Muscle of leg (tissue), 11 donors: Measurements from ENCODE around the gene GARIN1A. TPM values are rescaled to one million over a fixed set of nuclear protein-coding genes. Genes with fewer than 3 reads are reported as not detected.
"Not testable (repeated sequence)": the region's sequence is repeated elsewhere in the genome, so short reads cannot be mapped to it uniquely, and the experiment has no call there.

Experiments
- DNase-seq: peaks from one replicate; pipeline ENCODE4 v3.0.0; 2013
- H3K27ac ChIP-seq: one replicate; pipeline ENCODE4 v1.5.1; 2013; ENCODE audit warnings: mild to moderate bottlenecking, low read length, control low read depth
- H3K27me3 ChIP-seq: one replicate; pipeline ENCODE4 v1.6.1; 2013; ENCODE audit warnings: low read length; ENCODE audit not compliant: control insufficient read depth, insufficient read depth
- H3K36me3 ChIP-seq: one replicate; pipeline ENCODE4 v1.6.1; 2013; ENCODE audit warnings: low read length; ENCODE audit not compliant: control insufficient read depth, insufficient read depth
- H3K4me1 ChIP-seq: one replicate; pipeline ENCODE4 v1.6.1; 2013; ENCODE audit warnings: low read length; ENCODE audit not compliant: control insufficient read depth, insufficient read depth
- H3K4me3 ChIP-seq: one replicate; pipeline ENCODE4 v1.5.1; 2013; ENCODE audit warnings: low read length, control low read depth
- H3K9me3 ChIP-seq: replicated peaks from 2 replicates; pipeline ENCODE4 v1.6.1; 2013; ENCODE audit warnings: low read depth, low read length; ENCODE audit not compliant: control insufficient read depth
- WGBS: methylation state at CpG from one replicate; pipeline ENCODE4 v1.1.5; 2013; ENCODE audit warnings: missing lambda C conversion rate; ENCODE audit not compliant: insufficient coverage; 5-methylcytosine and 5-hydroxymethylcytosine counted together
- polyA plus RNA-seq, 8 donors: library from polyadenylated mRNA; unstranded; fragments of 120-200 nt; gene quantifications; one replicate each; pipeline versions ENCODE4 v1.2.1 to v1.2.3, GENCODE V29; 2013; ENCODE audit warnings: inconsistent platforms in 1 of 8, low replicate concordance in 1 of 8; ENCODE audit not compliant: insufficient read length in 8 of 8, insufficient read depth in 1 of 8
- total RNA-seq: library from RNA; stranded (reverse); fragments of 120-200 nt; gene quantifications from one replicate; pipeline ENCODE4 v1.2.4, GENCODE V29; 2013

The GARIN1A gene
- total and polyA plus RNA-seq, 9 donors, result 0.53 to 3.0 (median 1.4) TPM

GRCh38 chr7:128658428-128658827 is 13.7 kb upstream of the GARIN1A start:
- not testable (repeated sequence) for H3K36me3 ChIP-seq, H3K9me3 ChIP-seq, DNase-seq, H3K4me3 ChIP-seq, H3K4me1 ChIP-seq, H3K27me3 ChIP-seq, H3K27ac ChIP-seq
- no CpG with 5 or more reads among the region's 5 CpGs for WGBS

- H3K4me1 ChIP-seq, result no peaks in the 10 kb centered on the region
- DNase-seq, result no peak
- H3K9me3 ChIP-seq, result peaks cover 10% of the 10 kb centered on the region
- no peak overlapping the region for H3K4me3 ChIP-seq
- WGBS, result no CpG with 5 or more reads among the region's 3 CpGs
- peaks cover 3% of the 10 kb centered on the region for H3K36me3 ChIP-seq
- H3K27ac ChIP-seq, result no peak overlapping the region
- no peaks in the 10 kb centered on the region for H3K27me3 ChIP-seq
These were observed 11.5 kb upstream of the GARIN1A start for GRCh38 chr7:128660596-128660995.

GRCh38 chr7:128661446-128661845 is 10.6 kb upstream of the GARIN1A start:
- Histone ChIP-seq H3K27me3 (no peaks in the 10 kb centered on the region), H3K4me3 (no peak overlapping the region), H3K36me3 (peaks cover 3% of the 10 kb centered on the region), H3K9me3 (peaks cover 10% of the 10 kb centered on the region), H3K4me1 (no peaks in the 10 kb centered on the region), H3K27ac (no peak overlapping the region)
- no peak for DNase-seq
- WGBS, result 97% methylated on average over 4 of the region's 5 CpGs

GRCh38 chr7:128662091-128662490 is 10.0 kb upstream of the GARIN1A start:
- DNase-seq, result no peak
- peaks cover 10% of the 10 kb centered on the region for H3K9me3 ChIP-seq
- no peak overlapping the region for H3K4me3 ChIP-seq
- WGBS, result 100% methylated on average over 3 of the region's 3 CpGs
- H3K4me1 ChIP-seq, result no peaks in the 10 kb centered on the region
- H3K36me3 ChIP-seq, result peaks cover 3% of the 10 kb centered on the region
- no peak overlapping the region for H3K27ac ChIP-seq
- no peaks in the 10 kb centered on the region for H3K27me3 ChIP-seq

- not testable (repeated sequence) for H3K4me3 ChIP-seq, H3K9me3 ChIP-seq, H3K36me3 ChIP-seq, H3K27me3 ChIP-seq, H3K4me1 ChIP-seq, DNase-seq, H3K27ac ChIP-seq
- WGBS, result 85% methylated on average over 3 of the region's 3 CpGs
These were observed 8.9 kb upstream of the GARIN1A start for GRCh38 chr7:128663223-128663622.

- DNase-seq, result no peak
- no peaks in the 10 kb centered on the region for H3K4me1 ChIP-seq
- no CpG with 5 or more reads among the region's 1 CpG for WGBS
- H3K27me3 ChIP-seq, result no peaks in the 10 kb centered on the region
- no peak overlapping the region for H3K4me3 ChIP-seq
- H3K9me3 ChIP-seq, result peaks cover 10% of the 10 kb centered on the region
- no peaks in the 10 kb centered on the region for H3K36me3 ChIP-seq
- H3K27ac ChIP-seq, result no peak overlapping the region
These were observed 7.0 kb upstream of the GARIN1A start for GRCh38 chr7:128665057-128665456.

- Histone ChIP-seq H3K27me3 (no peaks in the 10 kb centered on the region), H3K4me3 (no peak overlapping the region), H3K27ac (no peak overlapping the region), H3K4me1 (no peaks in the 10 kb centered on the region), H3K36me3 (no peaks in the 10 kb centered on the region), H3K9me3 (peaks cover 8% of the 10 kb centered on the region)
- WGBS, result no CpG with 5 or more reads among the region's 8 CpGs
- DNase-seq, result peak; percentile 17
These were observed 5.9 kb upstream of the GARIN1A start for GRCh38 chr7:128666200-128666599.

- WGBS, result 62% methylated on average over 1 of the region's 7 CpGs
- peak; percentile 20 for DNase-seq
- no peaks in the 10 kb centered on the region for H3K9me3 ChIP-seq
- H3K27ac ChIP-seq, result no peak overlapping the region
- H3K4me1 ChIP-seq, result peaks cover 6% of the 10 kb centered on the region
- H3K4me3 ChIP-seq, result no peak overlapping the region
- no peaks in the 10 kb centered on the region for H3K36me3 ChIP-seq
- H3K27me3 ChIP-seq, result no peaks in the 10 kb centered on the region
These were observed 930 bp downstream of the GARIN1A start for GRCh38 chr7:128672927-128673517.

GRCh38 chr7:128673571-128673970 is 1.5 kb downstream of the GARIN1A start:
- H3K27me3 ChIP-seq, result no peaks in the 10 kb centered on the region
- H3K36me3 ChIP-seq, result no peaks in the 10 kb centered on the region
- WGBS, result 87% methylated on average over 4 of the region's 6 CpGs
- no peaks in the 10 kb centered on the region for H3K9me3 ChIP-seq
- no peak overlapping the region for H3K27ac ChIP-seq
- peaks cover 6% of the 10 kb centered on the region for H3K4me1 ChIP-seq
- no peak overlapping the region for H3K4me3 ChIP-seq
- DNase-seq, result no peak

- Histone ChIP-seq H3K36me3 (peaks cover 5% of the 10 kb centered on the region), H3K9me3 (no peaks in the 10 kb centered on the region), H3K27me3 (no peaks in the 10 kb centered on the region), H3K27ac (no peak overlapping the region), H3K4me1 (peaks cover 6% of the 10 kb centered on the region), H3K4me3 (no peak overlapping the region)
- no peak for DNase-seq
- WGBS, result no CpG with 5 or more reads among the region's 4 CpGs
These were observed 4.6 kb downstream of the GARIN1A start for GRCh38 chr7:128676665-128677064.

- DNase-seq, result no peak
- 78% methylated on average over 5 of the region's 6 CpGs for WGBS
- no peaks in the 10 kb centered on the region for H3K27me3 ChIP-seq
- no peak overlapping the region for H3K4me3 ChIP-seq
- no peak overlapping the region for H3K27ac ChIP-seq
- peaks cover 5% of the 10 kb centered on the region for H3K36me3 ChIP-seq
- H3K4me1 ChIP-seq, result no peaks in the 10 kb centered on the region
- no peaks in the 10 kb centered on the region for H3K9me3 ChIP-seq
These were observed 7.8 kb downstream of the GARIN1A start for GRCh38 chr7:128679920-128680319.
